ENCODE data around the gene YDJC. TPM values are rescaled to one million over a fixed set of nuclear protein-coding genes. Genes with fewer than 3 reads are reported as not detected.
"Not testable (repeated sequence)": the region's sequence is repeated elsewhere in the genome, so short reads cannot be mapped to it uniquely, and the experiment has no call there.

Gene YDJC
- total and polyA plus RNA-seq, 2 of the 4 experiments (the other 2 are of a cell fraction) = 8.1 to 23.6 TPM

DNA sequence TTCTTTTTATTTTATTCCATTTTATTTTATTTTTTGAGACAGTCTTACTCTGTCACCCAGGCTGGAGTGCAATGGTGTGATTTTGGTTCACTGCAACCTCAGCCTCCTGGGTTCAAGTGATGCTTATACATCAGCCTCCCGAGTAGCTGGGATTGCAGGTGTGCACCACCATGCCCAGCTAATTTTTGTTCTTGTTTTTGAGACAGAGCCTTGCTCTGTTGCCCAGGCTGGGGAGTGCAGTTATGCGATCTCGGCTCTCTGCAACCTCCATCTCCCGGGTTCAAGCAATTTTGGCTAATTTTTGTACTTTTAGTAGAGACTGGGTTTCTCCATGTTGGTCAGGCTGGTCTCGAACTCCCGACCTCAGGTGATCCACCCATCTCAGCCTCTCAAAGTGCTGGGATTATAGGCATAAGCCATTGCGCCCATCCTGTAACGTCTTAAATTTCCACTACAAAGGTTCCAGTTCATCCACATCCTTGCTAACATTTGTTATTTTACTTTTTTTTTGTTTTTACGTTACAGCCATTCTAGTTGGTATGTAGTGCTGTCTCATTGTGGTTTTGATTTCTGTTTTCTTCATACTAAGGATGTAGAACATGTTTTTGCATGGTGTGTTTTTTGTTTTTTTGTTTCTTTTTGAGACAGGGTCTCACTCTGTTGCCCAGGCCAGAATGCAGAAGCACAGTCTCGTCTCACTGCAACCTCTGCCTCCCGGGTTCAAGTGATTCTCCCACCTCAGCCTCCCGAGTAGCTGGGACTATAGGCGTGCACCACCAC lies 33.3 kb downstream of the YDJC start:
- H2BK120ac ChIP-seq (ENCODE audit: low read depth, low read length); dilution Hi-C loops (cut with HindIII; ENCODE audit: low sequenced_read_pairs, unreplicated experiment); H3K4me1 ChIP-seq (ENCODE audit: control insufficient read depth, insufficient read depth, low read length); H3K9me3 ChIP-seq (ENCODE audit: control insufficient read depth, insufficient read depth, low read length); H4K8ac ChIP-seq (ENCODE audit: low read depth in 2 of 2, low read length in 2 of 2); CTCF ChIA-PET; intact Hi-C loops (cut with micrococcal nuclease); H3K27ac ChIP-seq (ENCODE audit: insufficient read depth, low read length); H3K4ac ChIP-seq (ENCODE audit: low read depth, low read length); H3K56ac ChIP-seq (ENCODE audit: extremely low read depth, insufficient read depth, low read length); H2BK20ac ChIP-seq (ENCODE audit: low read depth, low read length); H2AK9ac ChIP-seq (replicated peaks; ENCODE audit: low read depth, low read length, poor library complexity); H3K18ac ChIP-seq (ENCODE audit: low read depth, low read length); H3K14ac ChIP-seq (replicated peaks; ENCODE audit: low read depth, low read length); ATAC-seq (ENCODE audit: low read depth); in situ Hi-C loops (cut with MboI; ENCODE audit: low sequenced_read_pairs); H2AFZ ChIP-seq (replicated peaks; ENCODE audit: low read length, poor library complexity); POLR2A ChIA-PET (ENCODE audit: unreplicated experiment); H4K5ac ChIP-seq (ENCODE audit: low read depth, low read length); H2BK15ac ChIP-seq (ENCODE audit: low read depth, low read length); H3K4me2 ChIP-seq (ENCODE audit: low read depth, low read length); BruUV-seq (replicated peaks); H3K27me3 ChIP-seq (ENCODE audit: control insufficient read depth, insufficient read depth, low read length); H3K4me3 ChIP-seq (ENCODE audit: insufficient read depth, low read depth, low read length); H3K9ac ChIP-seq (ENCODE audit: low read depth, low read length); H3K23ac ChIP-seq (ENCODE audit: low read depth, low read length); H4K91ac ChIP-seq (ENCODE audit: insufficient read depth, low read depth, low read length); H2AK5ac ChIP-seq (ENCODE audit: low read depth, low read length); DNase-seq; H2BK5ac ChIP-seq (ENCODE audit: low read depth, low read length, poor library complexity, severe bottlenecking): not testable (repeated sequence)
- H3K36me3 ChIP-seq (ENCODE audit: control insufficient read depth, insufficient read depth, low read length) = peaks cover 33% of the 10 kb centered on the region
- H3K79me1 ChIP-seq (ENCODE audit: low read depth in 1 of 2, low read length in 2 of 2) = peaks cover 18 to 64% of the 10 kb centered on the region in 2 experiments
- WGBS, 2 experiments (ENCODE audit: extremely low coverage in 2 of 2, insufficient read length in 1 of 2) = 100% methylated on average over 2 of the region's 13 CpGs; no CpG with 5 or more reads in 1 of the 2 experiments
- peaks cover 93% of the 10 kb centered on the region for H4K20me1 ChIP-seq (ENCODE audit: insufficient read depth, low read length)
- peaks cover 27% of the 10 kb centered on the region for H3K9me1 ChIP-seq (ENCODE audit: insufficient read depth, low read length)

All from IMR-90 (cell line).